ENCODE measurements around the gene CHRNA4.

CHRNA4 gene

GRCh38 chr20:63363013-63363957 is 2.1 kb upstream of the CHRNA4 start:
- no peak for DNase-seq (ENCODE audit: low spot score)

GRCh38 chr20:63362436-63363009 is 1.4 kb upstream of the CHRNA4 start:
- no peak for DNase-seq (ENCODE audit: low spot score)

- no peak for DNase-seq (ENCODE audit: low spot score)
These were observed 628 bp upstream of the CHRNA4 start for GRCh38 chr20:63361519-63362435.

GRCh38 chr20:63359937-63360849 is 956 bp downstream of the CHRNA4 start:
- DNase-seq (ENCODE audit: low spot score): no peak

- no peak for DNase-seq (ENCODE audit: low spot score)
These were observed 1.8 kb downstream of the CHRNA4 start for GRCh38 chr20:63359164-63359934.

GRCh38 chr20:63357921-63358905 is 2.9 kb downstream of the CHRNA4 start:
- DNase-seq (ENCODE audit: low spot score): no peak

- DNase-seq (ENCODE audit: low spot score): no peak
These were observed 3.9 kb downstream of the CHRNA4 start for GRCh38 chr20:63356931-63357879.

GRCh38 chr20:63356511-63356910 is 4.6 kb downstream of the CHRNA4 start:
- DNase-seq (ENCODE audit: low spot score): no peak

- DNase-seq (ENCODE audit: low spot score): no peak
These were observed 5.3 kb downstream of the CHRNA4 start for GRCh38 chr20:63355781-63356295.

- no peak for DNase-seq (ENCODE audit: low spot score)
These were observed 6.4 kb downstream of the CHRNA4 start for GRCh38 chr20:63354636-63355350.

- DNase-seq (ENCODE audit: low spot score): no peak
These were observed 8.3 kb downstream of the CHRNA4 start for GRCh38 chr20:63352811-63353221.

- DNase-seq (ENCODE audit: low spot score): no peak
These were observed 9.1 kb downstream of the CHRNA4 start for GRCh38 chr20:63351811-63352591.

- DNase-seq (ENCODE audit: low spot score): no peak
These were observed 9.8 kb downstream of the CHRNA4 start for GRCh38 chr20:63351326-63351700.

GRCh38 chr20:63350597-63351325 is 10.4 kb downstream of the CHRNA4 start:
- DNase-seq (ENCODE audit: low spot score): no peak

- DNase-seq (ENCODE audit: low spot score): no peak
These were observed 11.0 kb downstream of the CHRNA4 start for GRCh38 chr20:63350196-63350595.

- no peak for DNase-seq (ENCODE audit: low spot score)
These were observed 11.6 kb downstream of the CHRNA4 start for GRCh38 chr20:63349516-63349895.
